C4-2B (cell line): ENCODE results near the gene PLEKHA5.

Source experiments
- H3K27ac ChIP-seq: fragments of 450-650 bp; 2 replicates; pipeline ENCODE4 v1.5.1; 2017
- ZFX ChIP-seq: fragments of 450-650 bp; IDR thresholded peaks from 2 replicates; pipeline ENCODE4 v1.6.1; 2017
- TF ChIP-seq, protein P1 (sequence below): fragments of 450-650 bp; conservative IDR thresholded peaks from 2 replicates; pipeline ENCODE4 v1.5.1; 2017; ENCODE audit warnings: mild to moderate bottlenecking

PLEKHA5 gene

GRCh38 chr12:19242581-19242980 lies 113.0 kb downstream of the PLEKHA5 start:
- H3K27ac ChIP-seq, result no peak overlapping the region
- TF ChIP-seq, protein P1, sequence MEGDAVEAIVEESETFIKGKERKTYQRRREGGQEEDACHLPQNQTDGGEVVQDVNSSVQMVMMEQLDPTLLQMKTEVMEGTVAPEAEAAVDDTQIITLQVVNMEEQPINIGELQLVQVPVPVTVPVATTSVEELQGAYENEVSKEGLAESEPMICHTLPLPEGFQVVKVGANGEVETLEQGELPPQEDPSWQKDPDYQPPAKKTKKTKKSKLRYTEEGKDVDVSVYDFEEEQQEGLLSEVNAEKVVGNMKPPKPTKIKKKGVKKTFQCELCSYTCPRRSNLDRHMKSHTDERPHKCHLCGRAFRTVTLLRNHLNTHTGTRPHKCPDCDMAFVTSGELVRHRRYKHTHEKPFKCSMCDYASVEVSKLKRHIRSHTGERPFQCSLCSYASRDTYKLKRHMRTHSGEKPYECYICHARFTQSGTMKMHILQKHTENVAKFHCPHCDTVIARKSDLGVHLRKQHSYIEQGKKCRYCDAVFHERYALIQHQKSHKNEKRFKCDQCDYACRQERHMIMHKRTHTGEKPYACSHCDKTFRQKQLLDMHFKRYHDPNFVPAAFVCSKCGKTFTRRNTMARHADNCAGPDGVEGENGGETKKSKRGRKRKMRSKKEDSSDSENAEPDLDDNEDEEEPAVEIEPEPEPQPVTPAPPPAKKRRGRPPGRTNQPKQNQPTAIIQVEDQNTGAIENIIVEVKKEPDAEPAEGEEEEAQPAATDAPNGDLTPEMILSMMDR, result no peak
- no peak for TF ChIP-seq ZFX

- TF ChIP-seq ZFX, result no peak
- TF ChIP-seq, protein P1, result no peak
- H3K27ac ChIP-seq, result no peak overlapping the region
Measured at GRCh38 chr12:19243551-19243950, 114.0 kb downstream of the PLEKHA5 start.

GRCh38 chr12:19244312-19244711 lies 114.8 kb downstream of the PLEKHA5 start:
- TF ChIP-seq, protein P1, result no peak
- TF ChIP-seq ZFX, result no peak
- H3K27ac ChIP-seq, result no peak overlapping the region

GRCh38 chr12:19245106-19245505 lies 115.6 kb downstream of the PLEKHA5 start:
- no peak for TF ChIP-seq ZFX
- TF ChIP-seq, protein P1, result no peak
- no peak overlapping the region for H3K27ac ChIP-seq

DNA sequence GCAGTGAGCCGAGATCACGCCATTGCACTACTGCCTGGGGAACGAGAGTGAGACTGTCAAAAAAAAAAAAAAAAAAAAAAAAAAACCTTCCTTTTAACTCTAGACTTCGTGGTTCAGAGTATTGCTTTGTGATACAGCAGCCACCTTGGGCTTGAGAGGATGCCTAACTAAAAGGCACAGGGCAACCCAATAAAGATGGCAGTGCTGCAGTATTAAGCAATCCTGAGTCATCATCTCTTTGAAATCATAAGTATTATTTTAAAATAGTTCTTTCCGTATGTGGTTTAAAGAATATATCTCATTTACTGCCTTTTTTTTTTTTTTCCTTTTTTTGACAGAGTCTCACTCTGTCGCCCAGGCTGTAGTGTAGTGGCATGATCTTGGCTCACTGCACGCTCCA lies 116.1 kb downstream of the PLEKHA5 start:
- H3K27ac ChIP-seq, result no peak overlapping the region
- TF ChIP-seq, protein P1, result no peak
- no peak for TF ChIP-seq ZFX

DNA sequence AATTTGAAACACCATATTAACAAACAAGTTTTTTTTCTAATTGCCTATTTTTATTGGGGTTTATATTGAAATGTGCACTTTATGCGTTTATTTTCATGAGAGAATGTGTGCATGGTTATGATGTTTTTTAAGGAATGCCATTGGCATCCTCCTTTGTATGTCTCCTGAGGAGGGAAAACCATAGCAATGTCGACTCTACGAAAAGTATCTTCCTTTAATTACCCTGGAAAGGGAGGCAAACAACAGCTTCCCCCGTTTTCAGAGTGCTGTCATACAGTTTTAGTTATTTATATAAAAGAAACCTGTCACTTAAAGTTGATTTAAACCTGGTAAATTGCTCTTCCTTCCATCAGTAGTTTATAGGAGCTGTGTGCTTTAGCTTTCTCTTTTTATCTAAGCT lies 117.4 kb downstream of the PLEKHA5 start:
- H3K27ac ChIP-seq, result no peak overlapping the region
- TF ChIP-seq, protein P1, result no peak
- no peak for TF ChIP-seq ZFX

- no peak overlapping the region for H3K27ac ChIP-seq
- TF ChIP-seq, protein P1, result no peak
- TF ChIP-seq ZFX, result no peak
Measured at GRCh38 chr12:19248929-19249602, 119.5 kb downstream of the PLEKHA5 start.
